Stomach smooth muscle (tissue), 2 donors: Measurements from ENCODE around the gene HSH2D.

Experiments
- H3K27ac ChIP-seq: one replicate; pipeline ENCODE4 v1.7.0; 2013; ENCODE audit warnings: mild to moderate bottlenecking, low read length, inconsistent platforms
- H3K27me3 ChIP-seq, 2 donors: one replicate each; pipeline ENCODE4 v1.7.0; 2013; ENCODE audit warnings: low read length in 2 of 2; ENCODE audit not compliant: insufficient read depth in 2 of 2, control insufficient read depth in 1 of 2
- H3K36me3 ChIP-seq, 2 donors: one replicate each; pipeline ENCODE4 v1.7.0; 2013; ENCODE audit warnings: low read length in 2 of 2; ENCODE audit not compliant: control insufficient read depth in 2 of 2, insufficient read depth in 2 of 2
- H3K4me1 ChIP-seq: one replicate; pipeline ENCODE4 v1.7.0; 2013; ENCODE audit warnings: low read length; ENCODE audit not compliant: control insufficient read depth, insufficient read depth
- H3K4me3 ChIP-seq, 2 donors: one replicate each; pipeline ENCODE4 v1.7.0; 2013; ENCODE audit warnings: low read length in 2 of 2
- H3K9ac ChIP-seq, 2 donors: one replicate each; pipeline ENCODE4 v1.7.0; 2013; ENCODE audit warnings: low read length in 2 of 2, mild to moderate bottlenecking in 1 of 2
- H3K9me3 ChIP-seq, 2 donors: one replicate each; pipeline ENCODE4 v1.7.0; 2013; ENCODE audit warnings: low read length in 2 of 2; ENCODE audit not compliant: control insufficient read depth in 2 of 2
- donor health status: healthy.
- donor health status: Pancreatic carcinoma.

Gene HSH2D

DNA sequence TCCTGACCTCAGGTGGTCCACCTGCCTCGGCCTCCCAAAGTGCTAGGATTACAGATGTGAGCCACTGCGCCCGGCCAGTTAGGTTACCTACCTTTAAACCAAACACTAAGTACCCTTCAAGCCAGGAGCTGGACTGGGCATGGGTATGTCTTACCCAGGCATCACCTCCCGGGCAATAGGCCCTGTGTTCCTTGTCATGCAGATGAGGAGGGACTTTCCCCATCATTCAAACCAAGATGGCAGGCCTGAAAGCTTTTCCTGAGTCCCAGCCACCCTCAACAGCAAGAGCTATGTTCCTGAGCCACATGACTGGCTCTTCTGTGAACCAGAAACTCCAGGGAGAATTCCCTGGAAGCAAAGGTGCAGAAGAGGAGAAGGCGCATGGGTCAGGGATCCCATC lies 22.3 kb upstream of the HSH2D start:
- H3K27me3 ChIP-seq = no peaks in the 10 kb centered on the region
- H3K9ac ChIP-seq = no peak overlapping the region
- peaks cover 39 to 53% of the 10 kb centered on the region in 2 donors for H3K36me3 ChIP-seq
- H3K9me3 ChIP-seq = no peaks in the 10 kb centered on the region
- no peaks in the 10 kb centered on the region for H3K4me1 ChIP-seq
- no peak overlapping the region for H3K27ac ChIP-seq
- no peak overlapping the region for H3K4me3 ChIP-seq

DNA sequence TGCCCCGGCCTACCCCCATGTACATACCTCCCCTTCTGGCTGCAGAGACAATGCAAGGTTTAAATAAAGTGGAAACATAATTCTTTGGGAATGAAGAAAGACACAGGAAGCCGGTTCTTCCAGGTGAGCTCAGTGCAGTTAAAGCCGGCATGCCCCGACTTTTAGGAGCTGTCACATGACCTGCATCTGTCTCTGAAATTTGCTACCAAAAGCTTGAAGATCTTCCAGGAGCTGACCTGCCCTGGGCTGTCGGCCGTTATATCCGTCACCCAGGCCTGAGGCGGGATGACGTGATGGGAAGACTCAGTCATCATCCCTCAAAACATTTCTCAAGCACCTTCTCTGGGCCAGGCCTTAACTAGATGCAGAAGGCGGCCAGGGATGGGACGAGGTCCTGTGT lies 21.5 kb upstream of the HSH2D start:
- Histone ChIP-seq H3K9me3 (no peaks in the 10 kb centered on the region), H3K4me1 (no peaks in the 10 kb centered on the region), H3K27me3 (no peaks in the 10 kb centered on the region), H3K27ac (no peak overlapping the region), H3K36me3 (peaks cover 45 to 58% of the 10 kb centered on the region in 2 donors), H3K4me3 (no peak overlapping the region), H3K9ac (no peak overlapping the region)

DNA sequence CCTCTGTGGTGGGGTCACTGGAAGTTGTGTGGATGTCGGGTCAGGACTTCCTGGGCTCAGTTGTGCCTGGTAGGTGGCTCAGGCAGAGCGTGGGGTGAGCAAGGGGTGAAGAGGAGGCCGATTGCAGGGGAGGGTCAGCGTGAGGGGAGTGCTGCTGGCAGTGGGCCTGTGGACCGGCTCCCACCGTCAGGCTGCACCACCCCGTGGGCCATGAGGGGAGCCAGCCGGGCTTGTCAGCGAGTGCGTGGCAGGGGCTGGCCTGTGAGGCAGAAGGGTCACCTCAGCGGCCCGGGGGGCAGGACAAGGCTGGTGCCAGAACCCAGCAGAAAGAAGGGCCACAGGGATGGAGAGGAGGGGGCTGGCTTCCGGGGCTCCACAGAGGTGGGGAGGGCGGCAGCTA lies 18.5 kb upstream of the HSH2D start:
- H3K4me1 ChIP-seq = no peaks in the 10 kb centered on the region
- no peak overlapping the region for H3K27ac ChIP-seq
- H3K9ac ChIP-seq = no peak overlapping the region
- no peaks in the 10 kb centered on the region for H3K9me3 ChIP-seq
- peaks cover 57 to 74% of the 10 kb centered on the region in 2 donors for H3K36me3 ChIP-seq
- H3K4me3 ChIP-seq = no peak overlapping the region
- H3K27me3 ChIP-seq = no peaks in the 10 kb centered on the region

DNA sequence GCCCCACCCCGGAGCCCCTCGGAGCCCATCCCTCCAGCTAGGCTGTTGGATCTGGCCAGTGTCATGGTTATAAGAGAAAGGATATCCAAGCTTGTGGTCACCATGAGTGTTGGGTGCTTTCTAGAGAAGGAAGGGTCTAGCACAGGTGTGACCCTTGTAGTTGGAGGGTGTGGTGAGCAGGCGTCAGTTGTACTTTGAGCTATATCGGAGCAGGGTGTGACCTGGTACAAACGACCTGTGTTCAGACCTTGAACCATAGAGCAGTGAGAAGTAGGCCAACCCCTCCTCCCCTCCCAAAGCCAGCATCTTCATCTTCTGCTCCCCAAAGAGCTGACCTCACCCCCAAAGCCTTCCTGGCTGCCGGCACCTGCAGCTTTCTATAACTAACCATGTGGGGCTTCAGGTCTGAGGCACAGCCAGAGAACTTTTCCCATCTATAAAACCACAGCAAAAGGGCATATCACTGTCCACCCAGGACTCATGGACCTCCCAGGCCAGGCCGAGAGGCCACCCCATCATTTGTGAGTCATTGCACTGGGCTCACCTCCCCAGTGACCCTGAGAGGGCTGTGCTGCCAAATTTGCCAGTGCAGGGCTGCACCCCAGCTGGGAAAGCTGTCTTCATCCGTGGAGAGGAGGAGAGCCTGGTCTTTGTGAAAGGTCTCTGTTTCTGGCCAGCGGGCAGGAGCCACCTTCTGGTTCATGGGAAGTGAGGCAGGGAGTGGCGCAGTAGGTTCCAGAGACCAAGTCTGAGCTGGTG lies 17.6 kb upstream of the HSH2D start:
- H3K36me3 ChIP-seq = peaks cover 60 to 78% of the 10 kb centered on the region in 2 donors
- no peaks in the 10 kb centered on the region for H3K27me3 ChIP-seq
- no peak overlapping the region for H3K9ac ChIP-seq
- H3K9me3 ChIP-seq = no peaks in the 10 kb centered on the region
- H3K4me3 ChIP-seq = no peak overlapping the region
- H3K27ac ChIP-seq = no peak overlapping the region
- no peaks in the 10 kb centered on the region for H3K4me1 ChIP-seq

DNA sequence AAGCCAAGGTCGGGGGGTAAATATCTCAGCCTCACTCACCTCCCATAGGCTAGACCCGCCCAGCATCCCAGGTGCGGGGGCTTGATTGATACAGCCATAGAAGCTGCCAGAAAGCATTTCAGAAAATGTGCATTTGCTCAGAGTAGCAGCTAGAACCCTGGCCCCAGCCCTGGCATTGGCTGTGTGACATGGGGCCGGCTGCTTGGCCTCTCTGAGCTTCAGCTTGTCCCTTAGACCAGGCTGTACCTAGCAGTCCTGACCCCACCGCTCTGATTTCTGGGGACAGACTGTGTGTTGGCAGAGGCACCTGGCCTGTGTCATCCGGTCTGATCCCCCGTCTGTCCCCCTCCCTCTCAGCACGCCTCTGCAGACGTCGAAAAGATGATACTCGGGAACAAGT lies 16.4 kb upstream of the HSH2D start:
- H3K4me3 ChIP-seq = no peak overlapping the region
- H3K27ac ChIP-seq = no peak overlapping the region
- H3K4me1 ChIP-seq = no peaks in the 10 kb centered on the region
- no peaks in the 10 kb centered on the region for H3K9me3 ChIP-seq
- H3K9ac ChIP-seq = no peak overlapping the region
- H3K27me3 ChIP-seq = no peaks in the 10 kb centered on the region
- H3K36me3 ChIP-seq = peaks cover 54 to 75% of the 10 kb centered on the region in 2 donors

DNA sequence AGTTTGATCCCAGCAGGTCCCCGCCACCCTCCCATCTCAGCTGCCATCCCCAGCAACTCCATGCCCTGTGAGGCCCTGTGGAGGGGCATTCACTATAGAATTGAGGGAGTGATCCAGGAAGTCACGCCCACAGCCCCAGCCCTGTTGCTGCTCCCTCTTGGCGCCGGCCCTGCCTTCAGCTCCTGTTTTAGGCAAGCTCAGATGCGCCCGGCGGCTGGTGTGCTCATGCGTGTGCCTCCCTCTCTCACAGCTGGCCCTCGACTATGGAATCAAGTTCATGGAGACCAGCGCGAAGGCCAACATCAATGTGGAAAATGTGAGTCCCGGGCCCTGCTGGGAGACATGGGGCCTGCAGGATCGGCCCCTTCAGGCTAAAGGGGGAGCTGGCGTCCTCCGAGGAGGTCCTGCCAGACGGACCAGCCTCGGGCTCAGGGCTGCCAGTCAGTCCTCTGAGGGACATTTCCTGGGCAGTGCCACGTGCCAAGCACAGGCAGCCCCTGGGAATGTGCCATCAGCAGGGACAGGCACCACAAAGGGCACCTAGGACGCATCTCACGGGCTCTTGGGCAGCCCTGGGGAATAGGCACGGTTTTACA lies 15.6 kb upstream of the HSH2D start:
- H3K27ac ChIP-seq = no peak overlapping the region
- no peak overlapping the region for H3K4me3 ChIP-seq
- no peak overlapping the region for H3K9ac ChIP-seq
- H3K9me3 ChIP-seq = no peaks in the 10 kb centered on the region
- no peaks in the 10 kb centered on the region for H3K27me3 ChIP-seq
- H3K4me1 ChIP-seq = no peaks in the 10 kb centered on the region
- H3K36me3 ChIP-seq = peaks cover 54 to 77% of the 10 kb centered on the region in 2 donors

DNA sequence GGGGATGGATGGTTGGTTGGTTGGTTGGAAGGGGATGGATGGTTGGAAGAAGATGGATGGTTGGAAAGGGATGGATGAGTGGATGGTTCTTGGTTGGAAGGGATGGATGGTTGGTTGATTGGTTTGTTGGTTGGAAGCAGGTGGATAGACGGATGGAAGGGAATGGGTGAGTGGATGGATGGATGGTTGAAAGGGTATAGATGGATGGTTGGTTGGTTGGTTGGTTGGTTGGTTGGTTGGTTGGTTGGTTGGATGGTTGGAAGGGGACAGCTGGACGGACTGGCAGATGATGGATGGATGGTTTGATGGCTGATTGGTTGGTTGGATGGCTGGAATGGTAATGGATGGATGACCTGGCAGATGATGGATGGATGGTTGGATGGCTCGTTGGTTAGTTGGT lies 11.8 kb upstream of the HSH2D start:
- H3K4me3 ChIP-seq = no peak overlapping the region
- no peak overlapping the region for H3K9ac ChIP-seq
- H3K4me1 ChIP-seq = no peaks in the 10 kb centered on the region
- H3K36me3 ChIP-seq = peaks cover 47 to 61% of the 10 kb centered on the region in 2 donors
- H3K9me3 ChIP-seq = no peaks in the 10 kb centered on the region
- H3K27ac ChIP-seq = no peak overlapping the region
- no peaks in the 10 kb centered on the region for H3K27me3 ChIP-seq

DNA sequence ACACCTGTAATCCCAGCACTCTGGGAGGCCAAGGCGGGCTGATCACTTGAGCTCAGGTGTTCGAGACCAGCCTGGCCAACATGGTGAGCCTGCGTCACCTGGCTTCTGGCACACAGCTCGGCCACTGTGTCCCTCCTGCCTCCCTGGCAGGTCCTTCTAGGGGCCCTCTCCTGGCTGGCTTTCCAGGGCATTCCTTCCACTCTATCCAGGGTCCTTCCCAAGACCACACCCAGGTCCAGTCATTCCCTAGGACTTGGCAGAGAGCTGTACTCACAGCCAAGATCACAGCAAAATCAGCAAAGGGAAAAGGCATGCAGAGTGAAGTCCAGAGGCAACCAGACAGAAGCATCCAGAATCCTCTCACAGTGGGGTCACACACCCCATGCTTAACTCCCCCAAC lies 9.7 kb upstream of the HSH2D start:
- Histone ChIP-seq H3K4me1 (no peaks in the 10 kb centered on the region), H3K4me3 (no peak overlapping the region), H3K27me3 (no peaks in the 10 kb centered on the region), H3K36me3 (peaks cover 28 to 43% of the 10 kb centered on the region in 2 donors), H3K9ac (no peak overlapping the region), H3K9me3 (no peaks in the 10 kb centered on the region), H3K27ac (no peak overlapping the region)

DNA sequence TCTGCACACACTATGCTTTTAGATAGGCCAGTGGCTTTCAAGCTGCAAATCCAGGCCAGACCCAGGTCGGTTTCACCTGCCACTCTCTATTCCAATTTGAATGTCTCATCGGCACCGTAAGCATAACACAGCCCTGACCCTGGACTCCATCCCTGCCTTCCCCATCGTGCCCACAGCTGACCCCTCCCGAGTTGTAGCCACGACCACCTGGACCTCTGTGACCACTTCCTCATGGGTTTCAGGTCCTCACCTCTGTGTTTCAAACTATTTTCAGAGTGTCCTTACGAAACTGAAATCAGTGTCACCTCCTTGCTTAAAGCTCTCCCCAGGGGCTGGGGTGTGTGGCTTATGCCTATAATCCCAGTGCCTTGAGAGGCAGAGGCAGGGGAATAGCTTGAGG lies 9.0 kb upstream of the HSH2D start:
- H3K9me3 ChIP-seq = no peaks in the 10 kb centered on the region
- no peak overlapping the region for H3K9ac ChIP-seq
- H3K27ac ChIP-seq = no peak overlapping the region
- H3K4me3 ChIP-seq = no peak overlapping the region
- H3K36me3 ChIP-seq = peaks cover 25 to 36% of the 10 kb centered on the region in 2 donors
- H3K27me3 ChIP-seq = no peaks in the 10 kb centered on the region
- no peaks in the 10 kb centered on the region for H3K4me1 ChIP-seq

DNA sequence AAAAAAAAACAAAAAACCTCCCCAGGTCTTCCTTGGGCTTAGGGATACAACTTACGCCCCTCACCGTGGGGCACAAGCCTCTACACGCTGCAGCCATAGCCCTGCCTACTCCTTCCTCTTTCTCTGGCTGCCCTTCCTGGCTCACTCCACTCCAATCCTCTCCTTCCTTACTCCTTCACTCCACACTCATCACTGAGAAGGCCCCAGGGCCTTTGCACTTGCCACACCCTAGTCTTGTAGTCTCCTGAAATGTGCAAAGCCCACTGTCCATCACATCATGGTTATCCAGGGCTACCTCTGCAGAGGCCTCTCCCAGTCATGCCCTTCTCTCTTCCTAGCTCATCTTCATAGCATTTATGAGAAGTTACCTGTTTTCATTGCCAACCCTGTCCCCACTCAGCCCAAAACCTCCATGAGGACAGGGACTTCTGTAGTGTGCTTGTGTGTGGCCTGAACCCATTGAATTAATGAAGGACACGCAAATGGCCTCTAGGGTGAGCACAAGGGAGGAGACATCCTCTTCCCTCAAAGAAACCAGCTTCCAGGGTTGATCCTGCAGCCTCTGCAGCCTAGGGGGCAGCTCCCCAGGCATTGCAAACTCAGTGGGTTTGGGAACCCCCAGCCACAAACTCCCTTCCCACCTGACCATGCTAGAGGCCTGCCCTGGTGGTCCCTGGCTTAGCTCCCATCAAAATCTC lies 7.9 kb upstream of the HSH2D start:
- Histone ChIP-seq H3K9ac (no peak overlapping the region), H3K9me3 (no peaks in the 10 kb centered on the region), H3K36me3 (peaks cover 22 to 28% of the 10 kb centered on the region in 2 donors), H3K4me3 (no peak overlapping the region), H3K4me1 (no peaks in the 10 kb centered on the region), H3K27ac (no peak overlapping the region), H3K27me3 (no peaks in the 10 kb centered on the region)
